Liver (tissue), 3 donors: ENCODE data around the gene TRDMT1.

Source experiments
- CTCF ChIP-seq: fragments of 150-350 bp; IDR thresholded peaks from 2 replicates; pipeline ENCODE4 v1.5.1; 2017; ENCODE audit warnings: improper control_type of control experiment, low read depth, low read length; ENCODE audit not compliant: missing input control
- SP1 ChIP-seq: IDR thresholded peaks from 2 replicates; pipeline ENCODE4 v1.6.1; 2018; ENCODE audit warnings: antibody characterized with exemption, mild to moderate bottlenecking
- TAF1 ChIP-seq: conservative IDR thresholded peaks from 2 replicates; pipeline ENCODE4 v1.6.1; 2016; ENCODE audit warnings: antibody characterized with exemption, mild to moderate bottlenecking
- YY1 ChIP-seq: IDR thresholded peaks from 2 replicates; pipeline ENCODE4 v1.6.1; 2016; ENCODE audit warnings: antibody characterized with exemption, mild to moderate bottlenecking
- donor health status: healthy.
- donor health status: healthy.

GRCh38 chr10:17176091-17176490 is 25.4 kb downstream of the TRDMT1 start:
- TF ChIP-seq CTCF = no peak
- TF ChIP-seq YY1 = no peak
- no peak for TF ChIP-seq SP1
- TF ChIP-seq TAF1 = no peak
